ENCODE results near the gene PRKCG.

- TF ChIP-seq, protein P1, sequence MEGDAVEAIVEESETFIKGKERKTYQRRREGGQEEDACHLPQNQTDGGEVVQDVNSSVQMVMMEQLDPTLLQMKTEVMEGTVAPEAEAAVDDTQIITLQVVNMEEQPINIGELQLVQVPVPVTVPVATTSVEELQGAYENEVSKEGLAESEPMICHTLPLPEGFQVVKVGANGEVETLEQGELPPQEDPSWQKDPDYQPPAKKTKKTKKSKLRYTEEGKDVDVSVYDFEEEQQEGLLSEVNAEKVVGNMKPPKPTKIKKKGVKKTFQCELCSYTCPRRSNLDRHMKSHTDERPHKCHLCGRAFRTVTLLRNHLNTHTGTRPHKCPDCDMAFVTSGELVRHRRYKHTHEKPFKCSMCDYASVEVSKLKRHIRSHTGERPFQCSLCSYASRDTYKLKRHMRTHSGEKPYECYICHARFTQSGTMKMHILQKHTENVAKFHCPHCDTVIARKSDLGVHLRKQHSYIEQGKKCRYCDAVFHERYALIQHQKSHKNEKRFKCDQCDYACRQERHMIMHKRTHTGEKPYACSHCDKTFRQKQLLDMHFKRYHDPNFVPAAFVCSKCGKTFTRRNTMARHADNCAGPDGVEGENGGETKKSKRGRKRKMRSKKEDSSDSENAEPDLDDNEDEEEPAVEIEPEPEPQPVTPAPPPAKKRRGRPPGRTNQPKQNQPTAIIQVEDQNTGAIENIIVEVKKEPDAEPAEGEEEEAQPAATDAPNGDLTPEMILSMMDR (IDR thresholded peaks at IDR 0.05; ENCODE audit: borderline replicate concordance, extremely low read depth, low read length, poor library complexity, severe bottlenecking) = no peak
- TF ChIP-seq EZH2 (IDR thresholded peaks at IDR 0.05; ENCODE audit: borderline replicate concordance, low read depth, low read length, severe bottlenecking) = no peak
Measured at GRCh38 chr19:53936029-53936428, 54.0 kb downstream of the PRKCG start.
